Keratinocyte (primary cell): ENCODE data around the gene CMIP. TPM values are rescaled to one million over a fixed set of nuclear protein-coding genes. Genes with fewer than 3 reads are reported as not detected.

Experiments used
- DNase-seq: peaks from one replicate; pipeline ENCODE4 v3.0.0-alpha.2; 2011; ENCODE audit warnings: low read depth, missing footprints, low spot score
- FAIRE-seq: peaks from 2 replicates; lab custom pipeline; 2011; peaks lifted over from hg19 to GRCh38; lab: Jason Lieb, UNC
- H2AFZ ChIP-seq: 2 replicates; pipeline ENCODE4 v1.6.0; 2012; ENCODE audit warnings: low read length, control low read depth, inconsistent platforms; ENCODE audit not compliant: control insufficient read depth
- H3K27ac ChIP-seq: 2 replicates; pipeline ENCODE4 v1.5.1; 2011; ENCODE audit warnings: low read length; ENCODE audit not compliant: control insufficient read depth, insufficient read depth
- H3K27me3 ChIP-seq: 3 replicates; pipeline ENCODE4 v1.6.0; 2011; ENCODE audit warnings: low read length; ENCODE audit not compliant: control insufficient read depth, insufficient read depth; ENCODE audit errors: extremely low read depth
- H3K36me3 ChIP-seq, 2 experiments: 2 replicates in 1 of 2; 3 replicates in 1 of 2; pipeline ENCODE4 v1.5.1; 2011; ENCODE audit warnings: low read length in 2 of 2, mild to moderate bottlenecking in 1 of 2; ENCODE audit not compliant: control insufficient read depth in 2 of 2, insufficient read depth in 2 of 2; ENCODE audit errors: extremely low read depth in 1 of 2
- H3K4me1 ChIP-seq: 3 replicates; pipeline ENCODE4 v1.5.1; 2011; ENCODE audit warnings: low read length; ENCODE audit not compliant: control insufficient read depth, insufficient read depth; ENCODE audit errors: extremely low read depth
- H3K4me2 ChIP-seq: 3 replicates; pipeline ENCODE4 v1.6.0; 2011; ENCODE audit warnings: low read depth, low read length; ENCODE audit not compliant: control insufficient read depth, insufficient read depth; ENCODE audit errors: extremely low read depth
- H3K4me3 ChIP-seq, 3 experiments: fragments of 200-600 bp in 1 of 3; sonication (generic) in 1 of 3; 2 replicates in 2 of 3; 3 replicates in 1 of 3; pipeline ENCODE4 v1.5.1; 2011 to 2016; ENCODE audit warnings: low read length in 3 of 3, mild to moderate bottlenecking in 3 of 3, control low read depth in 2 of 3, inconsistent platforms in 1 of 3, low read depth in 1 of 3, mixed read lengths in 1 of 3, mixed run types in 1 of 3, moderate library complexity in 1 of 3; ENCODE audit not compliant: control insufficient read depth in 2 of 3, insufficient read depth in 2 of 3; ENCODE audit errors: extremely low read depth in 1 of 3
- H3K79me2 ChIP-seq: 2 replicates; pipeline ENCODE4 v1.6.0; 2012; ENCODE audit warnings: low read length; ENCODE audit not compliant: control insufficient read depth, insufficient read depth
- H3K9ac ChIP-seq: 3 replicates; pipeline ENCODE4 v1.6.0; 2011; ENCODE audit warnings: low read length; ENCODE audit not compliant: control insufficient read depth, insufficient read depth; ENCODE audit errors: extremely low read depth
- H3K9me1 ChIP-seq: 3 replicates; pipeline ENCODE4 v1.6.0; 2011; ENCODE audit warnings: low read length; ENCODE audit not compliant: control insufficient read depth, insufficient read depth; ENCODE audit errors: extremely low read depth
- H3K9me3 ChIP-seq: 2 replicates; pipeline ENCODE4 v1.5.1; 2012; ENCODE audit warnings: low read depth, low read length; ENCODE audit not compliant: control insufficient read depth
- H4K20me1 ChIP-seq: 3 replicates; pipeline ENCODE4 v1.6.0; 2011; ENCODE audit warnings: low read length; ENCODE audit not compliant: control insufficient read depth, insufficient read depth; ENCODE audit errors: extremely low read depth
- EZH2 ChIP-seq: IDR thresholded peaks from one replicate; pipeline ENCODE4 v1.6.1; 2012; ENCODE audit warnings: inconsistent platforms, mild to moderate bottlenecking, low read length, moderate library complexity
- dilution Hi-C: fragments of 300-500 bp; cut with MboI; formaldehyde crosslinking; loops from one replicate; pipeline ENCODE4 v1.7.0; 2020; ENCODE audit warnings: low sequenced_read_pairs; ENCODE audit not compliant: extremely low pct_ligation_motif_present
- polyA plus RNA-seq, 5 experiments: library from polyadenylated mRNA; depleted of rRNA in 3 of 5; stranded (reverse) in 3 of 5; stranded (forward) in 1 of 5; unstranded in 1 of 5; fragments of >200 nt; gene quantifications; 1 replicate in 1 of 5; 2 replicates in 3 of 5; 3 replicates in 1 of 5; pipeline versions ENCODE4 v1.2.1 to v1.2.3, GENCODE V29; 2011 to 2012; ENCODE audit warnings: missing spikeins in 2 of 5, low read depth in 1 of 5, low replicate concordance in 1 of 5
- TF ChIP-seq, protein P1 (sequence below), 3 experiments: IDR thresholded peaks in 1 of 3; conservative IDR thresholded peaks in 1 of 3; optimal IDR thresholded peaks in 1 of 3; 2 replicates in 2 of 3; 3 replicates in 1 of 3; pipeline versions ENCODE3 to v1.5.1; 2011; ENCODE audit warnings: low read length in 3 of 3, mild to moderate bottlenecking in 3 of 3, moderate library complexity in 2 of 3, control low read depth in 1 of 3, inconsistent platforms in 1 of 3; ENCODE audit not compliant: insufficient read depth in 2 of 3; ENCODE audit errors: extremely low read depth in 1 of 3

Gene CMIP
- polyA plus RNA-seq, 1 donor (not counting 4 experiments of a cell fraction or from before 2014, with no cell fraction given), result 5.0 TPM

DNA sequence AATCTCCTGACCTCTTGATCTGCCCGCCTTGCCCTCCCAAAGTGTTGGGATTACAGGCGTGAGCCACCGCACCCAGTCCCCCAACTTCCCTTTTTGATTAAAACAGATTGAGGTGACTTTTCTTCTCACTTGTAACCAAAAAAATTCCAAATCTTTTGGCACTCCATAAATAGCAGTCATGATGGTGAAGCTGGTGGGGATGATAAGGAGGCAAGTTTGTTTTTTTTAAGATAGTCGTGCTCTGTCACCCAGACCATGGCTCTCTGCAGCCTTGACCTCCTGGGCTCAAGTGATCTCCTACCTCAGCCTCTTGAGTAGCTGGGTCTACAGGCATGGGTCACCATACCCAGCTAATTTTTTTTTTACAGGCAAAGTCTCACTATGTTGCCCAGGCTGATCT, 299.8 kb downstream of the CMIP start:
- Histone ChIP-seq H3K4me1 (peaks cover 6% of the 10 kb centered on the region), H4K20me1 (no peaks in the 10 kb centered on the region), H3K4me3 (no peak overlapping the region), H3K9me1 (no peaks in the 10 kb centered on the region), H3K4me2 (no peak overlapping the region), H2AFZ (no peak overlapping the region), H3K27ac (no peak overlapping the region), H3K9ac (no peak overlapping the region), H3K27me3 (peaks cover 3% of the 10 kb centered on the region), H3K79me2 (no peaks in the 10 kb centered on the region), H3K36me3 (no peaks in the 10 kb centered on the region), H3K9me3 (no peaks in the 10 kb centered on the region)
- DNase-seq (no peak), FAIRE-seq (no peak)
- dilution Hi-C loops, result no loop called here
- no peak for TF ChIP-seq EZH2
- TF ChIP-seq, protein P1, sequence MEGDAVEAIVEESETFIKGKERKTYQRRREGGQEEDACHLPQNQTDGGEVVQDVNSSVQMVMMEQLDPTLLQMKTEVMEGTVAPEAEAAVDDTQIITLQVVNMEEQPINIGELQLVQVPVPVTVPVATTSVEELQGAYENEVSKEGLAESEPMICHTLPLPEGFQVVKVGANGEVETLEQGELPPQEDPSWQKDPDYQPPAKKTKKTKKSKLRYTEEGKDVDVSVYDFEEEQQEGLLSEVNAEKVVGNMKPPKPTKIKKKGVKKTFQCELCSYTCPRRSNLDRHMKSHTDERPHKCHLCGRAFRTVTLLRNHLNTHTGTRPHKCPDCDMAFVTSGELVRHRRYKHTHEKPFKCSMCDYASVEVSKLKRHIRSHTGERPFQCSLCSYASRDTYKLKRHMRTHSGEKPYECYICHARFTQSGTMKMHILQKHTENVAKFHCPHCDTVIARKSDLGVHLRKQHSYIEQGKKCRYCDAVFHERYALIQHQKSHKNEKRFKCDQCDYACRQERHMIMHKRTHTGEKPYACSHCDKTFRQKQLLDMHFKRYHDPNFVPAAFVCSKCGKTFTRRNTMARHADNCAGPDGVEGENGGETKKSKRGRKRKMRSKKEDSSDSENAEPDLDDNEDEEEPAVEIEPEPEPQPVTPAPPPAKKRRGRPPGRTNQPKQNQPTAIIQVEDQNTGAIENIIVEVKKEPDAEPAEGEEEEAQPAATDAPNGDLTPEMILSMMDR (optimal IDR thresholded peaks at IDR 0.05 in 1 of 3, IDR thresholded peaks at IDR 0.05 in 1 of 3, conservative IDR thresholded peaks at IDR 0.05 in 1 of 3; ENCODE audit: extremely low read depth in 1 of 3, insufficient read depth in 2 of 3, low read length in 3 of 3), result no peak

DNA sequence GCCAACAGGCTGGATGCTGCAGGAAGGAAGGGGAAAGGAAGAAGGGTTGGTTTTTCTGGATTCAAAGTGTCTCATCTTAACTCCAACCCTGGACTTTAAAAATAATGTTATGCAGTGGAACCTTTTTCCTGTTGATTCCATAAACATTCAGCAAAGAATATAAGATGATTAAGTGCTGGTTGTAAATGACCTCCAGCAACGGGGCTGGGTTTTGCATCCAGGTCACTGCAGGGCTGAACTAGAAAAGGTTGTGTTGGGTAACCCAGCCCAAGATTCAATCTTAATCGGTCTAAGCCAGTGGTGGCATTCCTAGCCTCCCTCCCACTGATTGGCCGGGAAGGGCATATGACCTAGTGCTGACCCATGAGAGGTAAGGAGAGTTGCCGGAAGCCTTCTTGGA, 300.3 kb downstream of the CMIP start:
- FAIRE-seq, result no peak
- no peak overlapping the region for H2AFZ ChIP-seq

More for the DNA sequence above, 300.3 kb downstream of the CMIP start:
- H3K4me3 ChIP-seq, result no peak overlapping the region
- no peak overlapping the region for H3K4me2 ChIP-seq
- no peak overlapping the region for H3K27ac ChIP-seq
- no peaks in the 10 kb centered on the region for H4K20me1 ChIP-seq
- no peak overlapping the region for H3K9ac ChIP-seq
- H3K36me3 ChIP-seq, result no peaks in the 10 kb centered on the region
- dilution Hi-C loops, result no loop called here
- H3K4me1 ChIP-seq, result peaks cover 6% of the 10 kb centered on the region
- TF ChIP-seq EZH2, result no peak
- TF ChIP-seq, protein P1 (optimal IDR thresholded peaks at IDR 0.05 in 1 of 3, IDR thresholded peaks at IDR 0.05 in 1 of 3, conservative IDR thresholded peaks at IDR 0.05 in 1 of 3; ENCODE audit: extremely low read depth in 1 of 3, insufficient read depth in 2 of 3, low read length in 3 of 3), result no peak
- H3K9me1 ChIP-seq, result no peaks in the 10 kb centered on the region
- no peaks in the 10 kb centered on the region for H3K9me3 ChIP-seq
- peaks cover 3% of the 10 kb centered on the region for H3K27me3 ChIP-seq
- no peak for DNase-seq
- no peaks in the 10 kb centered on the region for H3K79me2 ChIP-seq
